K562 treated with DMSO at 1 percent for 4 hours (cell line): ENCODE measurements around the gene MARK4. TPM values are rescaled to one million over a fixed set of nuclear protein-coding genes. Genes with fewer than 3 reads are reported as not detected.

Experiments
- total RNA-seq: library from RNA; unstranded; fragments of 300-600 nt; gene quantifications from 2 replicates; pipeline ENCODE4 v1.2.3, GENCODE V29; 2022; ENCODE audit not compliant: insufficient read depth

MARK4 gene
- total RNA-seq: 20.2 and 23.1 TPM in 2 replicates

DNA sequence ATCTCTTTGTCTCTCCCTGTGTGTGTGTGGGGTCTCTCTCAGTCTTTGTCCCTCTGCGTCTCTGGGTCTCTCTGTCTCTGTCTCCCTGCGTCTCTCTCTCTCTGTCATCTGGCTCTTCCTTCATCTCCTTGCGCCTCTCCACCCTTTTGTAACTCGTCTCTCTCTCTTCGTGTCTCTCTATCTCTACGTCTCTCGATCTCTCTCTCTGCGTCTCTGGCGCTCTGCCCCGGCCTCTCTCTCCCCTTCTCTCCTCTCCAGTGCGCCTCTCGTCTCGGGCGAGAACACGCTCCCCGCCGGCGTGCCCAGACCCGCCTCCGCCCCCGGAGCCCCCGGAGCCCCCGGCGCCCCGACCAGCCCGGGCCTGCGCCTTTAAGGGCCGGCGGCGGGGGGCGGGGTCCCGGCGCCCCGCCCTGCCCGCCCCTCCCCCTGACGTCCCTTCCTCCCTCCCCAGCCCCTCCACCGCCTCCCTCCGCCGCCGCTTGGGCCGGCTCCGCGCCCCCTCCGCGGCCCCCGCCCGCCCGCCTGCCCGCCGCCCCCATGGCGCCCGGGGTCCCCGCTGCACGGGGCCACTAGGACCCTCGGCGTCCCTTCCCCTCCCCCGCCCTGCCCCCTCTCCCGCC lies at the start of gene MARK4:
Gene MARK4 (plus strand): TSS at position 440 of the 620 bp plus-strand sequence. CDS start 318 bp downstream, outside the sequence.

DNA sequence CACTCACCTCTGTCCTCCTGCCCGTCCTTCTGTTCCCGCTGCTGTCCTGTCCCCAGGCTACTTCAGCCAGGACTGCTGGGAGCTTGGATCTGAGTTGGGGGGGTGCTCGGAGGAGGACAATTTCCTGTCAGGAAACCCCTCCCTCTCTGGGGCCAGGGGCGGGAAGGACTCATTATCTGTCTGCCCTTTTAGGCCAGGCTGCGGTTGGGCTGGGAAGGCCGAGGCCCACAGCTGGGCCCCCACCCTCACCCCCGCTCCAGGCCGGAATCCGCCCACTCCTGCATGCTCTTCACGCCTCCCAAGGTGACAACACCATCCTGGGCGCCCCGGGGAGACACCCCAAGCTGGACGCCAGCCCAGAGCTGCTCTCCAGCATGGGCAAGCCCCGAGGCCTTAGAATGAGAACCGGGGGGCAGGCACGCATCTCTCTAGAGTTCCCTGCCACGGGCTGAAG lies 5.7 kb upstream of the MARK4 start, which contains the start of gene EXOC3L2:
Gene EXOC3L2 (minus strand): TSS at position 74 of the 454 bp plus-strand sequence. CDS start 6,362 bp downstream, outside the sequence.

DNA sequence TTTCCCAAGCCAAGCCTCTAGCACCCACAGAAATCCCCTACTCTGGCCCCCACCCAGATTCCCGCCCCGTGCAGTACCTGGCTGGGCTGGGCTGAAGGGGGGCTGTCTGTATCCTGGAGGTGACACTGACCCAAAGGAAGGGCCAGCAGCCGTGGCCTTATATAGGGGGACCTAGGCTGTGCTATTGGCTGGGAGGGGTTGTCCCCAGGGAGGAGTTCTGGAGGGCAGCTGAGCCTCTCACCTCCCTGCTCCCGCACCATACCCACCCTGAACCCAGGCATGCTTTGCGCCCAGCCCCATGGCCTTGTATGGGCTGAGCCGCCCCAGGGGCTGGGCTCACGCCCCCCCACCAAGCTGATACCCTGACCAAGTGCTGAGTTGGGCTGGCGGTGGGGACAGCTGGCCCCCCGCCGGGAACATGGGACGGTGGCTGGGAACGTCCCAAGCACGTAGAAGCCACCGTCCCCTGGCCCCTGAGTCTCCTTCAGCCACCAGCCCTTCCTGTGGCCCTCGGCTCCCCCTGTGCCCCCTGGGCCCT lies 71.7 kb downstream of the MARK4 start, which contains the start of gene CKM:
Gene CKM (minus strand): TSS at position 132 of the 538 bp plus-strand sequence. CDS start 3,162 bp downstream, outside the sequence.

DNA sequence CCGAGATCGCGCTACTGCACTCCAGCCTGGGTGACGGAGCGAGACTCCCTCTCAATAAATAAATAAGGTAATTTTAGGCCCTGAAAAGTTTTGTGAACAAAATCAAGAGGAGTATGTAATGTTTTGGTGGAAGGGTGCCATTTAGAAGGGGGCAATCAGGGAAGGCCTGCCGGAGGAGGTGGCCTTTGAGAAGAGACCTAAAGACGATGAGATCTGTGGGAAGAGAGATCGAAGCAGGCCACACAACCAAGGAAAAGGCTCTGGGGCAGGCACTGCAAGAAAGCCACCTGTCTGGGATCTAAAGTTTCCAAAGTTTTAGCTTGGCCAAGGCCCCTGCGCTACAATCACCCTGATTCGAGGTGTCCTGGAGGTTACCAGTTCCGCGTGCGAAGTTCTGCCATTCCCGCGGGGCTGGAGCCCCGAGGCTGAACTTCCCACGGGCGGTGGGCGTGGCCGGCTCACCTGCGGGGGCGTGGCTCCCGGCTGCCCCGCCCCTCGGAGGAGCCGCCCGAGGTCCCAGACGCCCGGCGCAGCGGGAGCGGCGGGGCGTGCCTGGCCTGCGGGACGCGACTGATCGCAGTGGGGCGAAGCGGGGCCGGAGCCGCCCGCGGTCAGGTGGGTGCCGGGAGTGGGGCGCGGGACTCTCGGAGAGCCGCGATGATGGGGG lies 89.3 kb downstream of the MARK4 start, which contains the start of gene KLC3:
Gene KLC3 (plus strand): TSS at position 519 of the 667 bp plus-strand sequence. CDS start 4,792 bp downstream, outside the sequence.

Other genes starting within 250 kb of the MARK4 start
- gene RELB, start 249.8 kb upstream of the MARK4 start, total RNA-seq: 7.5 and 10.9 TPM in 2 replicates
- gene CLASRP, start 212.2 kb upstream of the MARK4 start, total RNA-seq: 34.0 and 56.8 TPM in 2 replicates
- gene ZNF296, start 174.8 kb upstream of the MARK4 start, total RNA-seq: 3.4 and 6.1 TPM in 2 replicates
- 29.4 and 34.0 TPM in 2 replicates for gene GEMIN7, start 172.0 kb upstream of the MARK4 start, total RNA-seq
- gene PPP1R37, start 158.1 kb upstream of the MARK4 start, total RNA-seq: 16.9 and 23.6 TPM in 2 replicates
- gene NKPD1, start 90.3 kb upstream of the MARK4 start, total RNA-seq: 0.17 TPM in 1 of 2 replicates, not detected in the other
- 92.2 and 94.5 TPM in 2 replicates for gene TRAPPC6A, start 73.0 kb upstream of the MARK4 start, total RNA-seq
- 20.1 and 28.6 TPM in 2 replicates for gene BLOC1S3, start 72.5 kb upstream of the MARK4 start, total RNA-seq
- 10.5 and 12.9 TPM in 2 replicates for gene EXOC3L2, start 5.9 kb upstream of the MARK4 start, total RNA-seq
- gene CKM, start 71.6 kb downstream of the MARK4 start, total RNA-seq: not detected in 2 replicates
- 2.4 and 4.9 TPM in 2 replicates for gene KLC3, start 89.5 kb downstream of the MARK4 start, total RNA-seq
- 26.3 and 27.2 TPM in 2 replicates for gene ERCC2, start 119.3 kb downstream of the MARK4 start, total RNA-seq
- gene PPP1R13L, start 153.8 kb downstream of the MARK4 start, total RNA-seq: 15.9 and 26.6 TPM in 2 replicates
- gene POLR1G, start 155.4 kb downstream of the MARK4 start, total RNA-seq: 2.8 and 2.9 TPM in 2 replicates
- gene ERCC1, start 172.6 kb downstream of the MARK4 start, total RNA-seq: 53.4 and 72.7 TPM in 2 replicates
- gene FOSB, start 216.7 kb downstream of the MARK4 start, total RNA-seq: 1.0 and 2.9 TPM in 2 replicates
- 56.5 and 60.3 TPM in 2 replicates for gene RTN2, start 245.8 kb downstream of the MARK4 start, total RNA-seq
- 12.6 and 14.2 TPM in 2 replicates for gene PPM1N, start 247.2 kb downstream of the MARK4 start, total RNA-seq